ENCODE measurements around the gene NT5M.
"Not testable (repeated sequence)": the region's sequence is repeated elsewhere in the genome, so short reads cannot be mapped to it uniquely, and the experiment has no call there.

DNA sequence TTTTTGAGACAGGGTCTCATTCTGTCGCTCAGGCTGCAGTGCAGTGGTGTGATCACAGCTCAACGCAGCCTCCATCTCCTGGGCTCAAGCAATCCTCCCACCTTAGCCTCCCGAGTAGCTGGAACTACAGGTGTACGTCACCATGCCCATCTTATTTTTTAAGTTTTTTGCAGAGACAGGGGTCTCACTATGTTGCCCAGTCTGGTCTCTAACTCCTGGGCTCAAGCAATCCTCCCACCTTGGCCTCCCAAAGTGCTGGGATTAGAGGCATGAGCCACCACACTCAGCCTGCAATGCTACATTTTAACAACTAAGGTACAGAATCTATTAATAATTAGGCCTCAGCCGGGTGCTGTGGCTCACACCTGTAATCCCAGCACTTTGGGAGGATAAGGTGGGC is 25.7 kb upstream of the NT5M start:
- not testable (repeated sequence) for TF ChIP-seq ZFX (IDR thresholded peaks at IDR 0.05; ENCODE audit: borderline replicate concordance)
- TF ChIP-seq, protein P1, sequence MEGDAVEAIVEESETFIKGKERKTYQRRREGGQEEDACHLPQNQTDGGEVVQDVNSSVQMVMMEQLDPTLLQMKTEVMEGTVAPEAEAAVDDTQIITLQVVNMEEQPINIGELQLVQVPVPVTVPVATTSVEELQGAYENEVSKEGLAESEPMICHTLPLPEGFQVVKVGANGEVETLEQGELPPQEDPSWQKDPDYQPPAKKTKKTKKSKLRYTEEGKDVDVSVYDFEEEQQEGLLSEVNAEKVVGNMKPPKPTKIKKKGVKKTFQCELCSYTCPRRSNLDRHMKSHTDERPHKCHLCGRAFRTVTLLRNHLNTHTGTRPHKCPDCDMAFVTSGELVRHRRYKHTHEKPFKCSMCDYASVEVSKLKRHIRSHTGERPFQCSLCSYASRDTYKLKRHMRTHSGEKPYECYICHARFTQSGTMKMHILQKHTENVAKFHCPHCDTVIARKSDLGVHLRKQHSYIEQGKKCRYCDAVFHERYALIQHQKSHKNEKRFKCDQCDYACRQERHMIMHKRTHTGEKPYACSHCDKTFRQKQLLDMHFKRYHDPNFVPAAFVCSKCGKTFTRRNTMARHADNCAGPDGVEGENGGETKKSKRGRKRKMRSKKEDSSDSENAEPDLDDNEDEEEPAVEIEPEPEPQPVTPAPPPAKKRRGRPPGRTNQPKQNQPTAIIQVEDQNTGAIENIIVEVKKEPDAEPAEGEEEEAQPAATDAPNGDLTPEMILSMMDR (IDR thresholded peaks at IDR 0.05), result not testable (repeated sequence)

All from 22Rv1 (cell line).